Endothelial cell of umbilical vein (primary cell): ENCODE measurements around the gene HMBS. TPM values are rescaled to one million over a fixed set of nuclear protein-coding genes. Genes with fewer than 3 reads are reported as not detected.

ENCODE experiments used
- BruUV-seq: library from RNA; stranded (reverse); fragments of 400-500 nt; replicated peaks from 2 replicates; lab custom pipeline; 2021; lab: Mats Ljungman, UMichigan
- CTCF ChIA-PET: fragments of 300-600, 350-600 bp; sonication (Branson Sonifier 250); formaldehyde crosslinking; loops from one replicate; lab custom pipeline; 2021; ENCODE audit warnings: antibody characterized with exemption, inconsistent platforms; lab: Charles Lee
- POLR2A ChIA-PET: fragments of 300-600, 350-600 bp; sonication (Branson Sonifier 250); formaldehyde crosslinking; loops from one replicate; lab custom pipeline; 2021; ENCODE audit warnings: antibody characterized with exemption, inconsistent platforms; lab: Charles Lee
- DNase-seq: peaks from one replicate; pipeline ENCODE4 v3.0.0-alpha.2; 2011; ENCODE audit warnings: low read depth, low spot score
- FAIRE-seq: peaks from 2 replicates; lab custom pipeline; 2011; peaks lifted over from hg19 to GRCh38; lab: Jason Lieb, UNC
- H2AFZ ChIP-seq: 2 replicates; pipeline ENCODE4 v1.6.0; 2012; ENCODE audit warnings: low read depth, low read length, control low read depth, inconsistent platforms
- H3K27ac ChIP-seq: 2 replicates; pipeline ENCODE4 v1.5.1; 2011; ENCODE audit warnings: low read depth, mild to moderate bottlenecking, control low read depth, low read length, moderate library complexity; ENCODE audit not compliant: insufficient read depth
- H3K27me3 ChIP-seq, 2 experiments: 2 replicates each; pipeline versions ENCODE4 v1.6.0 to v1.6.1; 2011; ENCODE audit warnings: low read length in 2 of 2, mixed read lengths in 1 of 2; ENCODE audit not compliant: control insufficient read depth in 2 of 2, insufficient read depth in 2 of 2
- H3K36me3 ChIP-seq, 2 experiments: 2 replicates in 1 of 2; 3 replicates in 1 of 2; pipeline ENCODE4 v1.5.1; 2011; ENCODE audit warnings: low read length in 2 of 2, mild to moderate bottlenecking in 1 of 2, moderate library complexity in 1 of 2; ENCODE audit not compliant: control insufficient read depth in 2 of 2, insufficient read depth in 2 of 2; ENCODE audit errors: extremely low read depth in 1 of 2
- H3K4me1 ChIP-seq: 3 replicates; pipeline ENCODE4 v1.5.1; 2011; ENCODE audit warnings: mild to moderate bottlenecking, low read length; ENCODE audit not compliant: control insufficient read depth, insufficient read depth; ENCODE audit errors: extremely low read depth
- H3K4me2 ChIP-seq: 2 replicates; pipeline ENCODE4 v1.6.1; 2011; ENCODE audit warnings: low read length, control low read depth, mixed read lengths; ENCODE audit not compliant: insufficient read depth
- H3K4me3 ChIP-seq, 3 experiments: fragments of 200-600 bp in 1 of 3; sonication (generic), shearing (Covaris generic) in 1 of 3; replicated peaks in 1 of 3; 2 replicates each; pipeline ENCODE4 v1.5.1; 2011 to 2016; ENCODE audit warnings: control low read depth in 3 of 3, low read length in 3 of 3, mild to moderate bottlenecking in 2 of 3, inconsistent platforms in 1 of 3, low read depth in 1 of 3, moderate library complexity in 1 of 3; ENCODE audit not compliant: insufficient read depth in 1 of 3
- H3K79me2 ChIP-seq: 2 replicates; pipeline ENCODE4 v1.6.0; 2012; ENCODE audit warnings: low read length, inconsistent platforms; ENCODE audit not compliant: control insufficient read depth, insufficient read depth
- H3K9ac ChIP-seq: replicated peaks from 2 replicates; pipeline ENCODE3; 2011; ENCODE audit warnings: low read length, control low read depth; ENCODE audit not compliant: insufficient read depth; ENCODE audit errors: extremely low read depth
- H3K9me1 ChIP-seq: replicated peaks from 3 replicates; pipeline ENCODE4 v1.6.0; 2011; ENCODE audit warnings: mild to moderate bottlenecking, low read length; ENCODE audit not compliant: control insufficient read depth, insufficient read depth; ENCODE audit errors: extremely low read depth
- H3K9me3 ChIP-seq: replicated peaks from 2 replicates; pipeline ENCODE4 v1.5.1; 2012; ENCODE audit warnings: low read length, inconsistent platforms; ENCODE audit not compliant: control insufficient read depth, insufficient read depth
- H4K20me1 ChIP-seq: replicated peaks from 2 replicates; pipeline ENCODE3; 2011; ENCODE audit warnings: mild to moderate bottlenecking, low read length; ENCODE audit not compliant: control insufficient read depth, insufficient read depth; ENCODE audit errors: extremely low read depth
- CTCF ChIP-seq, 2 donors: IDR thresholded peaks; 1 replicate in 1 of 2; 2 replicates in 1 of 2; pipeline ENCODE4 v1.5.1; 2011; ENCODE audit warnings: low read length in 2 of 2, mild to moderate bottlenecking in 2 of 2, moderate library complexity in 2 of 2, control low read depth in 1 of 2, inconsistent platforms in 1 of 2, low read depth in 1 of 2; ENCODE audit not compliant: insufficient read depth in 1 of 2; ENCODE audit errors: extremely low read depth in 1 of 2
- EZH2 ChIP-seq: IDR thresholded peaks from 2 replicates; pipeline ENCODE4 v1.6.1; 2012; ENCODE audit warnings: borderline replicate concordance, low read depth, mild to moderate bottlenecking, moderate library complexity, low read length, inconsistent platforms; ENCODE audit not compliant: severe bottlenecking
- FOS ChIP-seq: IDR thresholded peaks from 2 replicates; pipeline ENCODE4 v1.6.1; 2011; ENCODE audit warnings: mild to moderate bottlenecking, low read length, moderate library complexity, borderline replicate concordance; ENCODE audit not compliant: insufficient read depth
- GATA2 ChIP-seq: IDR thresholded peaks from 2 replicates; pipeline ENCODE4 v1.7.0; 2011; ENCODE audit warnings: low read depth, mild to moderate bottlenecking, moderate library complexity, mixed read lengths, low read length; ENCODE audit not compliant: insufficient read length, insufficient read depth
- JUN ChIP-seq: IDR thresholded peaks from 2 replicates; pipeline ENCODE4 v1.6.1; 2011; ENCODE audit warnings: borderline replicate concordance, low read depth; ENCODE audit not compliant: insufficient read length, insufficient read depth
- MAX ChIP-seq: IDR thresholded peaks from 2 replicates; pipeline ENCODE4 v1.6.1; 2011; ENCODE audit not compliant: insufficient read depth, insufficient read length
- MYC ChIP-seq: IDR thresholded peaks from one replicate; pipeline ENCODE4 v1.6.1; 2011; ENCODE audit warnings: mild to moderate bottlenecking, low read depth, low read length
- POLR2A ChIP-seq: IDR thresholded peaks from 2 replicates; pipeline ENCODE4 v1.6.1; 2012; ENCODE audit warnings: low read depth, mild to moderate bottlenecking, control low read depth, low read length
- POLR2AphosphoS5 ChIP-seq: IDR thresholded peaks from 2 replicates; pipeline ENCODE4 v1.6.1; 2012; ENCODE audit warnings: low read depth, mild to moderate bottlenecking, control low read depth, low read length, moderate library complexity; ENCODE audit not compliant: insufficient read depth
- dilution Hi-C: fragments of 300-500 bp; cut with MboI; formaldehyde crosslinking; loops from one replicate; pipeline ENCODE4 v1.15.0; 2019; ENCODE audit warnings: low sequenced_read_pairs; ENCODE audit not compliant: extremely low pct_ligation_motif_present
- intact Hi-C: fragments of 100-400 bp; cut with micrococcal nuclease; formaldehyde crosslinking; loops from one replicate; pipeline ENCODE4 v1.10.0; 2022
- polyA plus RNA-seq, 4 experiments: library from polyadenylated mRNA; depleted of rRNA in 3 of 4; stranded (reverse) in 3 of 4; unstranded in 1 of 4; fragments of >200 nt; gene quantifications; 2 replicates each; pipeline versions ENCODE4 v1.2.1 to v1.2.3, GENCODE V29; 2011 to 2012; ENCODE audit warnings: missing spikeins in 1 of 4
- total RNA-seq: library from RNA; stranded (reverse); gene quantifications from 2 replicates; pipeline ENCODE4 v1.2.3, GENCODE V29; 2021

HMBS gene
- total and polyA plus RNA-seq, 2 donors (not counting 3 experiments of a cell fraction or from before 2014, with no cell fraction given), result 13.5 to 24.8 TPM

GRCh38 chr11:119117004-119117706 is 32.5 kb downstream of the HMBS start:
- ChIA-PET POLR2A (no interaction called here), CTCF (interaction anchor here (1.2 to 2.2 kb wide), 3 partner anchors 10 to 15 kb away, joined by 3 to 9 read pairs (median 5); partner anchors contain the start of genes C2CD2L and DPAGT1)
- DNase-seq (no peak), FAIRE-seq (no peak)
- Histone ChIP-seq H3K27ac (no peak overlapping the region), H3K27me3 (no peaks in the 10 kb centered on the region), H3K4me1 (peaks cover 11% of the 10 kb centered on the region), H4K20me1 (no peaks in the 10 kb centered on the region), H3K36me3 (peaks cover 5 to 16% of the 10 kb centered on the region in 2 experiments), H3K9me3 (no peaks in the 10 kb centered on the region), H3K9ac (no peak overlapping the region), H3K4me2 (no peak overlapping the region), H3K4me3 (no peak overlapping the region), H2AFZ (no peak overlapping the region), H3K79me2 (peaks cover 5% of the 10 kb centered on the region), H3K9me1 (no peaks in the 10 kb centered on the region)
- dilution Hi-C loops, result no loop called here
- no TSS peak for BruUV-seq
- intact Hi-C loops, result no loop called here
- TF ChIP-seq MAX (no peak), POLR2A (no peak), EZH2 (no peak), FOS (no peak), MYC (no peak), CTCF (IDR thresholded peaks at IDR 0.05; ENCODE audit: extremely low read depth in 1 of 2, insufficient read depth in 1 of 2, low read depth in 1 of 2, low read length in 2 of 2) (no peak), GATA2 (no peak), POLR2AphosphoS5 (no peak), JUN (no peak)
